GM19468 (cell line): Measurements from ENCODE around the gene ADRA2A.

Source experiments
- ATAC-seq: cut with Tn5 transposase; IDR thresholded peaks from one replicate; pipeline ENCODE4 v1.9.1; 2021; ENCODE audit warnings: mild to moderate bottlenecking, moderate library complexity, moderate number of reproducible peaks; ENCODE audit not compliant: unreplicated experiment; ENCODE audit errors: extremely low read depth

The ADRA2A gene

DNA sequence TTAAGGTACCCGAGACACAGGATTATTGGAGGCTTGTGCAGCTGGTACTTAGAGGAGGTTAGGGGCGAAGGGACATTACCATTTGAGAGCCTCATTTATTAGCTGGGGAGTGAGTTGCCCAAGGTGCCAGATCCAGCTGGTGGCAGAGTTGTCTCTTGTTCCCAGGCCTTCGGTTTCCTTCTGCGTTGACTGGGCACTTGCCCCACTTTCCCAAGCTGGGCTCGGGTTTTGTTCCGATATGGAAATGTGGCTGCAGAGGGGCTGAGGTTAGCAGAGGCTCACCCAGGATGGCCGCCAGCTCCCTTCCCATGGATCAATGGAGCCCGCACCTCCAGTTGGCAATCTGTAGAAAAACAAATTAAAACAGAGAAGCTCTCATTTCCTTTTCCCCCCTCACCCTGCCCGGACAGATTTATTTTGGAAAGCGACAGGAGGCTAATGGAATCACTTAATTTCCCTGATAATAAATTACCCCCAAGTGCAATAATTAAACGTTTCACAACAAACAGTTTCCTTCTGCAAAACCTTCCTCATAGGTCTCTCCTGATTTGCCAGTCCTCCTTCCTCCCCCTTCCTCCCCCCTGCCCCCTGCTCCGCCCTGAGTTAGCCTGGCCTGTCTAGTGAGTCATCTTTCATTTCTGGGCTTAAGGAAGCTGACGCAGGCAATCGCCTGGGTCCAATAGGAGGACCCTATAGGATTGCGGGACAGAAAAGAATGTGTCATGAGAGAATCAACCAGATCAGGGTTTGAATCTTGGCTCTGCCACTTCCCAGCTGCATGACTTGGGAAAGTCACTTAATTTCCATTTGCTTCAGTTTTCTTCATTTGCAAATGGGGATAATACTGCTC, 51.7 kb downstream of the ADRA2A start:
- no peak for ATAC-seq

DNA sequence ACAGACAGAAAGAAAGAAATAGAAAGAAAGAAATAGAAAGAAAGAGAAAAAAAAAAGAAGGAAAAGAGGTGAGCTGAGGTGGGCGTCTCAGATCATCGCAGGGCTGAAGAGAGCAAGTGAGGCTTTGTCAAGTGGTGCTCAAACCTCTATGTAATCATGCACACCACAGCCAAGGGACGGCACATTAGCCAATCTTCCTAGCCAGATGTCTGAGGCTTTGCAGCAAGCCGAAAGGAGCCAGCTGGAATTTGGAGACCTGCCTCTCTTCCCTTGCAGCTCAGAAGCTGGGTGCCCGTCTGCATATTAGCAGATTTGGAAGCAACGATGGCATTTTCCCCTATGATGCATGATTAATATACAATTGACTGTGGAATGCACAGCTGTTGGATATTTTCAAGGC, 52.5 kb downstream of the ADRA2A start:
- no peak for ATAC-seq

DNA sequence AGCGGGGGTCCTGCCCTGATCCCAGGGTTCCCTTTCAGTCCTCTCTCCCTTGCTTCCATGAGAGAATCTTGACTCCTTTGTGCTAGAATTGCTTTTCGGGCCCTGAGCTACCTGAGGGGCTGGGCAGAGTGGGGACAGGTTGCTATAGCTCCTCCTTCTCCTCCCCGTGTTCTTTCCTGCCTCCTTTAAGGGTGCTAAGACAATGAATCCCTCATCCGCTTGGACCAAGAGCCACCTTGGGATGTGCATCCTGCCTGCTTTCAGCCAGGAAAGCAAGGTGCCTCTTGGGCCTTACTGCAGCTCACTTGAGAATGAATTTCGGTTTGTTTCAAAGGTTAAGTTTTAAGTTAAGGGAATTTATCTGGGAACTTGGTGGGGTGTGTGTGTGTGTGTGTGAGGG, 53.6 kb downstream of the ADRA2A start:
- ATAC-seq, result no peak
